UCSD-AML1 (cell line): ENCODE data around the gene AP4E1.
"Not testable (repeated sequence)": the region's sequence is repeated elsewhere in the genome, so short reads cannot be mapped to it uniquely, and the experiment has no call there.

ENCODE experiments used
- DNase-seq: peaks from one replicate; lab custom pipeline; 2025; ENCODE audit not compliant: unreplicated experiment; lab: John Stamatoyannopoulos, UW

The AP4E1 gene

GRCh38 chr15:50888054-50888453 is 20.4 kb upstream of the AP4E1 start:
- no peak for DNase-seq

- DNase-seq, result no peak
Measured at GRCh38 chr15:50889589-50889988, 18.9 kb upstream of the AP4E1 start.

GRCh38 chr15:50890751-50891150 is 17.7 kb upstream of the AP4E1 start:
- DNase-seq, result no peak

- DNase-seq, result no peak
Measured at GRCh38 chr15:50891159-50891558, 17.3 kb upstream of the AP4E1 start.

GRCh38 chr15:50893976-50894375 is 14.5 kb upstream of the AP4E1 start:
- no peak for DNase-seq

- DNase-seq, result not testable (repeated sequence)
Measured at GRCh38 chr15:50901390-50901789, 7.1 kb upstream of the AP4E1 start.

GRCh38 chr15:50904211-50904610 is 4.3 kb upstream of the AP4E1 start:
- no peak for DNase-seq

GRCh38 chr15:50905055-50905454 is 3.4 kb upstream of the AP4E1 start:
- no peak for DNase-seq

GRCh38 chr15:50906954-50907600 is 1.4 kb upstream of the AP4E1 start:
- peak; percentile 28 for DNase-seq

GRCh38 chr15:50907601-50908208 is 778 bp upstream of the AP4E1 start:
- DNase-seq, result peak; percentile 74

- no peak for DNase-seq
Measured at GRCh38 chr15:50909010-50909317, 481 bp downstream of the AP4E1 start.

GRCh38 chr15:50910426-50910795 is 1.9 kb downstream of the AP4E1 start:
- DNase-seq, result not testable (repeated sequence)

- no peak for DNase-seq
Measured at GRCh38 chr15:50911001-50911400, 2.5 kb downstream of the AP4E1 start.

- DNase-seq, result no peak
Measured at GRCh38 chr15:50911621-50912020, 3.1 kb downstream of the AP4E1 start.

- DNase-seq, result no peak
Measured at GRCh38 chr15:50916400-50916799, 7.9 kb downstream of the AP4E1 start.

GRCh38 chr15:50919359-50919758 is 10.9 kb downstream of the AP4E1 start:
- DNase-seq, result not testable (repeated sequence)

- no peak for DNase-seq
Measured at GRCh38 chr15:50925281-50925680, 16.8 kb downstream of the AP4E1 start.

GRCh38 chr15:50929062-50929461 is 20.6 kb downstream of the AP4E1 start:
- DNase-seq, result no peak

- no peak for DNase-seq
Measured at GRCh38 chr15:50930792-50931191, 22.3 kb downstream of the AP4E1 start.

GRCh38 chr15:50933341-50933740 is 24.9 kb downstream of the AP4E1 start:
- no peak for DNase-seq

- no peak for DNase-seq
Measured at GRCh38 chr15:50938525-50938924, 30.0 kb downstream of the AP4E1 start.

GRCh38 chr15:50939911-50940310 is 31.4 kb downstream of the AP4E1 start:
- DNase-seq, result no peak

GRCh38 chr15:50940506-50940905 is 32.0 kb downstream of the AP4E1 start:
- no peak for DNase-seq
